Esophagus muscularis mucosa (tissue), 3 donors: Measurements from ENCODE around the gene TGFBR2.

ENCODE experiments used
- POLR2AphosphoS5 ChIP-seq, 2 donors: sonication (generic); formaldehyde crosslinking; IDR thresholded peaks; one replicate each; pipeline ENCODE4 v1.6.1; 2017; ENCODE audit warnings: antibody characterized with exemption in 2 of 2
- TF ChIP-seq, protein P1 (sequence below), 3 experiments: fragments of 200-600 bp in 2 of 3; fragments of 450-650 bp in 1 of 3; sonication (generic) in 2 of 3; IDR thresholded peaks; one replicate each; pipeline ENCODE4 v1.5.1; 2017 to 2019; ENCODE audit warnings: antibody characterized with exemption in 3 of 3, mild to moderate bottlenecking in 2 of 3, moderate library complexity in 1 of 3

- TF ChIP-seq, protein P1, sequence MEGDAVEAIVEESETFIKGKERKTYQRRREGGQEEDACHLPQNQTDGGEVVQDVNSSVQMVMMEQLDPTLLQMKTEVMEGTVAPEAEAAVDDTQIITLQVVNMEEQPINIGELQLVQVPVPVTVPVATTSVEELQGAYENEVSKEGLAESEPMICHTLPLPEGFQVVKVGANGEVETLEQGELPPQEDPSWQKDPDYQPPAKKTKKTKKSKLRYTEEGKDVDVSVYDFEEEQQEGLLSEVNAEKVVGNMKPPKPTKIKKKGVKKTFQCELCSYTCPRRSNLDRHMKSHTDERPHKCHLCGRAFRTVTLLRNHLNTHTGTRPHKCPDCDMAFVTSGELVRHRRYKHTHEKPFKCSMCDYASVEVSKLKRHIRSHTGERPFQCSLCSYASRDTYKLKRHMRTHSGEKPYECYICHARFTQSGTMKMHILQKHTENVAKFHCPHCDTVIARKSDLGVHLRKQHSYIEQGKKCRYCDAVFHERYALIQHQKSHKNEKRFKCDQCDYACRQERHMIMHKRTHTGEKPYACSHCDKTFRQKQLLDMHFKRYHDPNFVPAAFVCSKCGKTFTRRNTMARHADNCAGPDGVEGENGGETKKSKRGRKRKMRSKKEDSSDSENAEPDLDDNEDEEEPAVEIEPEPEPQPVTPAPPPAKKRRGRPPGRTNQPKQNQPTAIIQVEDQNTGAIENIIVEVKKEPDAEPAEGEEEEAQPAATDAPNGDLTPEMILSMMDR (IDR thresholded peaks at IDR 0.05), result no peak
- TF ChIP-seq POLR2AphosphoS5 (IDR thresholded peaks at IDR 0.05), result no peak
Observed at GRCh38 chr3:30738605-30739004, 132.2 kb downstream of the TGFBR2 start.
